Measurements from ENCODE around the gene TNNI3. TPM values are rescaled to one million over a fixed set of nuclear protein-coding genes. Genes with fewer than 3 reads are reported as not detected.

TNNI3 gene
- total and polyA plus RNA-seq, 9 of the 15 experiments (the other 6 are each of a cell fraction or from before 2014, with no cell fraction given) = 4.7 to 158 (median 42.0) TPM

DNA sequence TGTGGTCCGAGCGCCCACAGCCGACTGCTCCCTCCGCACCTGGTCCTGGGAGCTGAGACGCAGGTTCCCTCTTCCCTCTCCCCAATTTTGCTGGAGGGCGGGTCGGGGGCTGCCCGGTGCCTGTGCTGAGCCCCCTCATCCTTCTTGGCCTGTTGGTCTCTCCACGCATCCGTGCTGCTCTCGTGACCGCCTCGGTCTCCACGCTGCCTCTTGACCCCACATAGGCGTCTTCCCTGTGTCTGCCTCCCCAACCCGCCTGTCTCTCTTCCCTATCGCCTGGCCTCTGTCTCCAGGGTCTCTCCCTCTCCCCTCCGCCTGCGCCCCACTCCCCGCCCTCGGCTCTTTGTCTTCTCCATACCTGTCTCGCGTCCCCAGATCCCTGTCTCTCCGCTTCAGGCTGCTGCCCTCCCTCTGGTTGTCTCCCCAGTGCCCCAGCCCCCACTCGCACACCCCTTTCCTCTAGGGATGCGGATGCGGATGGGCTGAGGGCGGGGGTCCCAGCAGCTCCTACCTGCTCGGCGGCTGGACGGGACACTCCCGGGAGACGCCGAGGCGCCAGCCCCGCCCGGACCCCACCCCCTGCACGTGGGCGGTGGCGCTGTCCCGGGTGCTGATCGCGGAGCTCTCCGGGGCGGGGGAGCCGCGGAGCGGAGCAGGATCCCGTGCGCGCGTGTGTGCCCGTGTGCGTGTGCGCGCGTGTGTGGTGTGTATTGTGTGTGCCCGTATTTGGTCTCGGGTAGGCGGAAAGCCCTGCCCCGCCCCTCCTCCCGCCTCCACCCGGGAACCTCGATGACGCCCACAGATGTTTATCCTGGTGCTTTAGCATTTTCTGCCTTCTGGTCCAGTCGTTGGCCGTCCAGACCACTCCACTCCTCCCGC lies 22.3 kb upstream of the TNNI3 start, which contains the start of gene SYT5 (continued):
- no peak for TF ChIP-seq ZBTB1 (CRISPR knock-in tag; IDR thresholded peaks at IDR 0.05; ENCODE audit: borderline replicate concordance, low read depth)
- TF ChIP-seq POLR3A (IDR thresholded peaks at IDR 0.05; ENCODE audit: borderline replicate concordance, extremely low read depth, insufficient read depth, insufficient read length) = no peak
- TF ChIP-seq RBFOX2 (IDR thresholded peaks at IDR 0.05; ENCODE audit: low read depth, low read length) = peak; percentile 23; the same call in 1 of the 2 replicates
- no peak for TF ChIP-seq ZFX (CRISPR knock-in tag; IDR thresholded peaks at IDR 0.05)
- peak; percentile 58; the same call in 1 of the 2 replicates for TF ChIP-seq ETV5 (CRISPR knock-in tag; IDR thresholded peaks at IDR 0.05; ENCODE audit: low read depth)
- TF ChIP-seq CREM (IDR thresholded peaks at IDR 0.05; ENCODE audit: low read depth) = peak; percentile 58
- TF ChIP-seq PML (IDR thresholded peaks at IDR 0.05; ENCODE audit: low read length) = no peak
- no peak for TF ChIP-seq CBFA2T2 (conservative IDR thresholded peaks at IDR 0.05)
- peak; percentile 57 for TF ChIP-seq CCNT2 (IDR thresholded peaks at IDR 0.05; ENCODE audit: borderline replicate concordance, extremely low read depth, insufficient read length, low read depth, low read length)
- TF ChIP-seq, protein P1, sequence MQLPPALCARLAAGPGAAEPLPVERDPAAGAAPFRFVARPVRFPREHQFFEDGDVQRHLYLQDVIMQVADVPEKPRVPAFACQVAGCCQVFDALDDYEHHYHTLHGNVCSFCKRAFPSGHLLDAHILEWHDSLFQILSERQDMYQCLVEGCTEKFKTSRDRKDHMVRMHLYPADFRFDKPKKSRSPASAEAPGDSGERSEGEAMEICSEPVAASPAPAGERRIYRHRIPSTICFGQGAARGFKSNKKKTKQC (CRISPR knock-in tag; IDR thresholded peaks at IDR 0.05) = peak; percentile 99
- no peak for TF ChIP-seq THRAP3 (IDR thresholded peaks at IDR 0.05; ENCODE audit: borderline replicate concordance)
- TF ChIP-seq MEF2A (IDR thresholded peaks at IDR 0.05; ENCODE audit: control insufficient read depth, low read depth, low read length) = no peak
- TF ChIP-seq LCOR (CRISPR knock-in tag; IDR thresholded peaks at IDR 0.05) = 0 out of 2 replicates have a peak, but pooled peaks have one; percentile 46
- no peak for TF ChIP-seq TAF15 (IDR thresholded peaks at IDR 0.05; ENCODE audit: low read depth, low read length)
- TF ChIP-seq, protein P2, sequence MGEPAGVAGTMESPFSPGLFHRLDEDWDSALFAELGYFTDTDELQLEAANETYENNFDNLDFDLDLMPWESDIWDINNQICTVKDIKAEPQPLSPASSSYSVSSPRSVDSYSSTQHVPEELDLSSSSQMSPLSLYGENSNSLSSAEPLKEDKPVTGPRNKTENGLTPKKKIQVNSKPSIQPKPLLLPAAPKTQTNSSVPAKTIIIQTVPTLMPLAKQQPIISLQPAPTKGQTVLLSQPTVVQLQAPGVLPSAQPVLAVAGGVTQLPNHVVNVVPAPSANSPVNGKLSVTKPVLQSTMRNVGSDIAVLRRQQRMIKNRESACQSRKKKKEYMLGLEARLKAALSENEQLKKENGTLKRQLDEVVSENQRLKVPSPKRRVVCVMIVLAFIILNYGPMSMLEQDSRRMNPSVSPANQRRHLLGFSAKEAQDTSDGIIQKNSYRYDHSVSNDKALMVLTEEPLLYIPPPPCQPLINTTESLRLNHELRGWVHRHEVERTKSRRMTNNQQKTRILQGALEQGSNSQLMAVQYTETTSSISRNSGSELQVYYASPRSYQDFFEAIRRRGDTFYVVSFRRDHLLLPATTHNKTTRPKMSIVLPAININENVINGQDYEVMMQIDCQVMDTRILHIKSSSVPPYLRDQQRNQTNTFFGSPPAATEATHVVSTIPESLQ (CRISPR knock-in tag; IDR thresholded peaks at IDR 0.05) = peak; percentile 95
- peak; percentile 94 for TF ChIP-seq ZNF232 (CRISPR knock-in tag; IDR thresholded peaks at IDR 0.05)
- no peak for TF ChIP-seq BRCA1 (IDR thresholded peaks at IDR 0.05)
- TF ChIP-seq BRCA1 (CRISPR knock-in tag; IDR thresholded peaks at IDR 0.05) = no peak
- TF ChIP-seq ADNP (tag; IDR thresholded peaks at IDR 0.05) = no peak
- no peak for TF ChIP-seq ESRRB (CRISPR knock-in tag; IDR thresholded peaks at IDR 0.05; ENCODE audit: borderline replicate concordance)
- no peak for TF ChIP-seq ZNF785 (CRISPR knock-in tag; IDR thresholded peaks at IDR 0.05)
- no peak for TF ChIP-seq SNIP1 (IDR thresholded peaks at IDR 0.05; ENCODE audit: low read depth)
- TF ChIP-seq, protein P3, sequence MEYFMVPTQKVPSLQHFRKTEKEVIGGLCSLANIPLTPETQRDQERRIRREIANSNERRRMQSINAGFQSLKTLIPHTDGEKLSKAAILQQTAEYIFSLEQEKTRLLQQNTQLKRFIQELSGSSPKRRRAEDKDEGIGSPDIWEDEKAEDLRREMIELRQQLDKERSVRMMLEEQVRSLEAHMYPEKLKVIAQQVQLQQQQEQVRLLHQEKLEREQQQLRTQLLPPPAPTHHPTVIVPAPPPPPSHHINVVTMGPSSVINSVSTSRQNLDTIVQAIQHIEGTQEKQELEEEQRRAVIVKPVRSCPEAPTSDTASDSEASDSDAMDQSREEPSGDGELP (CRISPR knock-in tag; IDR thresholded peaks at IDR 0.05; ENCODE audit: borderline replicate concordance) = peak; percentile 81
- TF ChIP-seq EHMT2 (IDR thresholded peaks at IDR 0.05) = peak; percentile 96
- TF ChIP-seq NRF1 (conservative IDR thresholded peaks at IDR 0.05 in 1 of 2, IDR thresholded peaks at IDR 0.05 in 1 of 2) = peak; percentile 57 to 66; a peak in 3 of 4 replicates
- TF ChIP-seq ZNF76 (CRISPR knock-in tag; IDR thresholded peaks at IDR 0.05; ENCODE audit: borderline replicate concordance) = no peak
- TF ChIP-seq CEBPB (tag; IDR thresholded peaks at IDR 0.05) = no peak
